WTC11 (cell line): Measurements from ENCODE around the gene ATP6V1G1. TPM values are rescaled to one million over a fixed set of nuclear protein-coding genes. Genes with fewer than 3 reads are reported as not detected.

Experiments
- ATAC-seq: fragments of 200-7000 bp; cut with Tn5 transposase; 2 replicates; pipeline ENCODE4 v1.10.0; 2021; ENCODE audit warnings: mild to moderate bottlenecking, moderate library complexity
- CTCF ChIA-PET: fragments of 300-600 bp; sonication (Branson Sonifier 250); formaldehyde crosslinking; loops from one replicate; lab custom pipeline; 2021; ENCODE audit warnings: antibody characterized with exemption; lab: Charles Lee
- POLR2A ChIA-PET: fragments of 350-600 bp; sonication (Branson Sonifier 250); formaldehyde crosslinking; loops from one replicate; lab custom pipeline; 2021; ENCODE audit warnings: antibody characterized with exemption; lab: Charles Lee
- DNase-seq: peaks from one replicate; pipeline ENCODE4 v3.0.0; 2021; ENCODE audit warnings: low spot score
- H3K27ac Mint-ChIP-seq: 2 replicates; pipeline ENCODE4 v1.8.0; 2021; ENCODE audit warnings: mixed read lengths
- H3K27me3 Mint-ChIP-seq: 2 replicates; pipeline ENCODE4 v1.8.0; 2021; ENCODE audit warnings: low read depth, mild to moderate bottlenecking, moderate library complexity, mixed read lengths
- H3K36me3 Mint-ChIP-seq: 2 replicates; pipeline ENCODE4 v1.8.0; 2021; ENCODE audit warnings: mixed read lengths
- H3K4me1 Mint-ChIP-seq: 2 replicates; pipeline ENCODE4 v1.8.0; 2022; ENCODE audit warnings: mixed read lengths
- H3K4me3 Mint-ChIP-seq: 2 replicates; pipeline ENCODE4 v1.8.0; 2021; ENCODE audit warnings: mild to moderate bottlenecking, moderate library complexity, mixed read lengths
- H3K9me3 Mint-ChIP-seq: 2 replicates; pipeline ENCODE4 v1.8.0; 2021; ENCODE audit warnings: mixed read lengths
- ATF3 ChIP-seq: sonication (generic); formaldehyde crosslinking; conservative IDR thresholded peaks from 2 replicates; pipeline ENCODE4 v1.8.1; 2022; ENCODE audit warnings: mild to moderate bottlenecking, missing genetic modification reagents
- EMX1 ChIP-seq: fragments of 250-450 bp; sonication (Bioruptor Pico); IDR thresholded peaks from 2 replicates; pipeline ENCODE4 v1.8.0; 2021; ENCODE audit warnings: mild to moderate bottlenecking
- ERG ChIP-seq: fragments of 250-450 bp; sonication (Bioruptor Pico); IDR thresholded peaks from 2 replicates; pipeline ENCODE4 v1.8.0; 2021; ENCODE audit warnings: mild to moderate bottlenecking
- NR3C1 ChIP-seq: sonication (generic); formaldehyde crosslinking; conservative IDR thresholded peaks from 2 replicates; pipeline ENCODE4 v1.8.1; 2023; ENCODE audit warnings: low read depth, mild to moderate bottlenecking, missing genetic modification reagents
- TP53 ChIP-seq: sonication (generic); formaldehyde crosslinking; IDR thresholded peaks from 2 replicates; pipeline ENCODE4 v1.8.1; 2023; ENCODE audit warnings: mild to moderate bottlenecking, missing genetic modification reagents
- ZNF121 ChIP-seq: sonication (generic); formaldehyde crosslinking; IDR thresholded peaks from 2 replicates; pipeline ENCODE4 v1.8.0; 2023; ENCODE audit warnings: missing genetic modification reagents
- ZNF263 ChIP-seq: sonication (generic); formaldehyde crosslinking; IDR thresholded peaks from 2 replicates; pipeline ENCODE4 v1.8.1; 2022; ENCODE audit warnings: low read depth, mild to moderate bottlenecking, moderate library complexity, missing genetic modification reagents
- total RNA-seq: library from RNA; stranded (reverse); gene quantifications from 3 replicates; pipeline ENCODE4 v1.2.3, GENCODE V29; 2021
- TF ChIP-seq, protein P1 (sequence below): fragments of 250-450 bp; sonication (Bioruptor Pico); IDR thresholded peaks from 2 replicates; pipeline ENCODE4 v1.9.0; 2021; ENCODE audit warnings: mild to moderate bottlenecking, borderline replicate concordance
- TF ChIP-seq, protein P2 (sequence below): fragments of 200-600 bp; IDR thresholded peaks from 2 replicates; pipeline ENCODE4 v1.8.0; 2022; ENCODE audit warnings: antibody characterized with exemption
- TF ChIP-seq, protein P3 (sequence below): sonication (generic); formaldehyde crosslinking; IDR thresholded peaks from 2 replicates; pipeline ENCODE4 v1.8.0; 2022; ENCODE audit warnings: missing genetic modification reagents
- TF ChIP-seq, protein P4 (sequence below): sonication (generic); formaldehyde crosslinking; IDR thresholded peaks from 2 replicates; pipeline ENCODE4 v1.8.1; 2022; ENCODE audit warnings: mild to moderate bottlenecking, moderate library complexity, missing genetic modification reagents

ATP6V1G1 gene
- total RNA-seq, 1 experiment from 2014 or later, result 108 TPM

DNA sequence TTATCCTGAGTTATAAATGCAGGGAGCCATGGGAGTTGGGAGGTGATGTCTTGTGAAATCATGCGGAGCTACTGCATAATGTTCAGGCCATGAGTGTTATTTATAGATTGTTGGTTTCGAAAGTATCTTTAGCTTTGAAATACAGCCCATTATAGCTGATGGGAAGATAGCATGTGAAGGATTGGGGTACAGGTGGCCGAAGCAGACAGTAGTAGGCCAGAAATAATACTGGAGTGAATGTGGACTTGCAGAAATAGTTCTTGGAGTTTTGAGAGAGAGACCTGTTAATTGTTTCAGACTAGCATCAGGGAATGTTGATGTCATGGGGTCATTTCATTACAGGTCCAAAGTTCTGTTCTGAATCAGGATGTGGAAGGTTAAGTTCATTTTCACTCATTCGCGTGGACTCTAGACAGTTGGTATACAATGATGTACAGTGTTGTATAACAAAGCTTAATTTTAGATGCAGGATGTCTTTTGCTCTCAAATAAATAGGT lies 3.8 kb downstream of the ATP6V1G1 start (continued):
- TF ChIP-seq, protein P1, sequence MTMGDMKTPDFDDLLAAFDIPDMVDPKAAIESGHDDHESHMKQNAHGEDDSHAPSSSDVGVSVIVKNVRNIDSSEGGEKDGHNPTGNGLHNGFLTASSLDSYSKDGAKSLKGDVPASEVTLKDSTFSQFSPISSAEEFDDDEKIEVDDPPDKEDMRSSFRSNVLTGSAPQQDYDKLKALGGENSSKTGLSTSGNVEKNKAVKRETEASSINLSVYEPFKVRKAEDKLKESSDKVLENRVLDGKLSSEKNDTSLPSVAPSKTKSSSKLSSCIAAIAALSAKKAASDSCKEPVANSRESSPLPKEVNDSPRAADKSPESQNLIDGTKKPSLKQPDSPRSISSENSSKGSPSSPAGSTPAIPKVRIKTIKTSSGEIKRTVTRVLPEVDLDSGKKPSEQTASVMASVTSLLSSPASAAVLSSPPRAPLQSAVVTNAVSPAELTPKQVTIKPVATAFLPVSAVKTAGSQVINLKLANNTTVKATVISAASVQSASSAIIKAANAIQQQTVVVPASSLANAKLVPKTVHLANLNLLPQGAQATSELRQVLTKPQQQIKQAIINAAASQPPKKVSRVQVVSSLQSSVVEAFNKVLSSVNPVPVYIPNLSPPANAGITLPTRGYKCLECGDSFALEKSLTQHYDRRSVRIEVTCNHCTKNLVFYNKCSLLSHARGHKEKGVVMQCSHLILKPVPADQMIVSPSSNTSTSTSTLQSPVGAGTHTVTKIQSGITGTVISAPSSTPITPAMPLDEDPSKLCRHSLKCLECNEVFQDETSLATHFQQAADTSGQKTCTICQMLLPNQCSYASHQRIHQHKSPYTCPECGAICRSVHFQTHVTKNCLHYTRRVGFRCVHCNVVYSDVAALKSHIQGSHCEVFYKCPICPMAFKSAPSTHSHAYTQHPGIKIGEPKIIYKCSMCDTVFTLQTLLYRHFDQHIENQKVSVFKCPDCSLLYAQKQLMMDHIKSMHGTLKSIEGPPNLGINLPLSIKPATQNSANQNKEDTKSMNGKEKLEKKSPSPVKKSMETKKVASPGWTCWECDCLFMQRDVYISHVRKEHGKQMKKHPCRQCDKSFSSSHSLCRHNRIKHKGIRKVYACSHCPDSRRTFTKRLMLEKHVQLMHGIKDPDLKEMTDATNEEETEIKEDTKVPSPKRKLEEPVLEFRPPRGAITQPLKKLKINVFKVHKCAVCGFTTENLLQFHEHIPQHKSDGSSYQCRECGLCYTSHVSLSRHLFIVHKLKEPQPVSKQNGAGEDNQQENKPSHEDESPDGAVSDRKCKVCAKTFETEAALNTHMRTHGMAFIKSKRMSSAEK (CRISPR knock-in tag), result no peak

DNA sequence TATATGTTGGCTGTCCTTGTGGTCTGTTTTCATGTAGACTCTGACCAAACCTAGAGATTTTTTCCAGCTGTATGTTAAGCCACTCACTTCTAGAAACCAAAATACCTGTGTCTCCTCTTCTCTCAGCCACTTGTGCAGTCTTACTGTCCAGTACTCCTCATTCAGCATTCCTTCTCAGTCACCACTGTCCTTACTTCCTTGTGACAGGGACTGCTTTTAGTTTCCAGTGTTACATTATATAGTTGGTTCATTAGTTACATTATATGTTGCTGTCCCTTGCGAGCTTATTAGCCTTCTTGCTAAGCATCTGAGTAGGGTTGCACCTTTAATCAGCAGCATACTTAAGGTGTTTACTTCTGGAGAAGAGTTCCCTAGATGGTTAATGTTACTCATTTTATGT lies 4.3 kb downstream of the ATP6V1G1 start:
- no peak overlapping the region for H3K4me3 Mint-ChIP-seq
- ChIA-PET POLR2A (no interaction called here), CTCF (interaction anchor here (0.7 to 3.5 kb wide), 8 partner anchors 15 to 203 kb away, joined by 3 to 13 read pairs (median 4); no protein-coding TSS in a partner anchor)
- peaks cover 55% of the 10 kb centered on the region for H3K36me3 Mint-ChIP-seq
- H3K4me1 Mint-ChIP-seq, result peaks cover 22% of the 10 kb centered on the region
- H3K9me3 Mint-ChIP-seq, result no peaks in the 10 kb centered on the region
- TF ChIP-seq NR3C1 (CRISPR knock-in tag) (no peak), ERG (CRISPR knock-in tag) (no peak), ZNF263 (CRISPR knock-in tag) (no peak), ATF3 (no peak), ZNF121 (CRISPR knock-in tag) (no peak), TP53 (CRISPR knock-in tag) (no peak), EMX1 (CRISPR knock-in tag) (no peak)
- TF ChIP-seq, protein P2, sequence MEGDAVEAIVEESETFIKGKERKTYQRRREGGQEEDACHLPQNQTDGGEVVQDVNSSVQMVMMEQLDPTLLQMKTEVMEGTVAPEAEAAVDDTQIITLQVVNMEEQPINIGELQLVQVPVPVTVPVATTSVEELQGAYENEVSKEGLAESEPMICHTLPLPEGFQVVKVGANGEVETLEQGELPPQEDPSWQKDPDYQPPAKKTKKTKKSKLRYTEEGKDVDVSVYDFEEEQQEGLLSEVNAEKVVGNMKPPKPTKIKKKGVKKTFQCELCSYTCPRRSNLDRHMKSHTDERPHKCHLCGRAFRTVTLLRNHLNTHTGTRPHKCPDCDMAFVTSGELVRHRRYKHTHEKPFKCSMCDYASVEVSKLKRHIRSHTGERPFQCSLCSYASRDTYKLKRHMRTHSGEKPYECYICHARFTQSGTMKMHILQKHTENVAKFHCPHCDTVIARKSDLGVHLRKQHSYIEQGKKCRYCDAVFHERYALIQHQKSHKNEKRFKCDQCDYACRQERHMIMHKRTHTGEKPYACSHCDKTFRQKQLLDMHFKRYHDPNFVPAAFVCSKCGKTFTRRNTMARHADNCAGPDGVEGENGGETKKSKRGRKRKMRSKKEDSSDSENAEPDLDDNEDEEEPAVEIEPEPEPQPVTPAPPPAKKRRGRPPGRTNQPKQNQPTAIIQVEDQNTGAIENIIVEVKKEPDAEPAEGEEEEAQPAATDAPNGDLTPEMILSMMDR, result no peak
- TF ChIP-seq, protein P3, sequence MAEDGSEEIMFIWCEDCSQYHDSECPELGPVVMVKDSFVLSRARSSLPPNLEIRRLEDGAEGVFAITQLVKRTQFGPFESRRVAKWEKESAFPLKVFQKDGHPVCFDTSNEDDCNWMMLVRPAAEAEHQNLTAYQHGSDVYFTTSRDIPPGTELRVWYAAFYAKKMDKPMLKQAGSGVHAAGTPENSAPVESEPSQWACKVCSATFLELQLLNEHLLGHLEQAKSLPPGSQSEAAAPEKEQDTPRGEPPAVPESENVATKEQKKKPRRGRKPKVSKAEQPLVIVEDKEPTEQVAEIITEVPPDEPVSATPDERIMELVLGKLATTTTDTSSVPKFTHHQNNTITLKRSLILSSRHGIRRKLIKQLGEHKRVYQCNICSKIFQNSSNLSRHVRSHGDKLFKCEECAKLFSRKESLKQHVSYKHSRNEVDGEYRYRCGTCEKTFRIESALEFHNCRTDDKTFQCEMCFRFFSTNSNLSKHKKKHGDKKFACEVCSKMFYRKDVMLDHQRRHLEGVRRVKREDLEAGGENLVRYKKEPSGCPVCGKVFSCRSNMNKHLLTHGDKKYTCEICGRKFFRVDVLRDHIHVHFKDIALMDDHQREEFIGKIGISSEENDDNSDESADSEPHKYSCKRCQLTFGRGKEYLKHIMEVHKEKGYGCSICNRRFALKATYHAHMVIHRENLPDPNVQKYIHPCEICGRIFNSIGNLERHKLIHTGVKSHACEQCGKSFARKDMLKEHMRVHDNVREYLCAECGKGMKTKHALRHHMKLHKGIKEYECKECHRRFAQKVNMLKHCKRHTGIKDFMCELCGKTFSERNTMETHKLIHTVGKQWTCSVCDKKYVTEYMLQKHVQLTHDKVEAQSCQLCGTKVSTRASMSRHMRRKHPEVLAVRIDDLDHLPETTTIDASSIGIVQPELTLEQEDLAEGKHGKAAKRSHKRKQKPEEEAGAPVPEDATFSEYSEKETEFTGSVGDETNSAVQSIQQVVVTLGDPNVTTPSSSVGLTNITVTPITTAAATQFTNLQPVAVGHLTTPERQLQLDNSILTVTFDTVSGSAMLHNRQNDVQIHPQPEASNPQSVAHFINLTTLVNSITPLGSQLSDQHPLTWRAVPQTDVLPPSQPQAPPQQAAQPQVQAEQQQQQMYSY (CRISPR knock-in tag), result no peak
- TF ChIP-seq, protein P4, sequence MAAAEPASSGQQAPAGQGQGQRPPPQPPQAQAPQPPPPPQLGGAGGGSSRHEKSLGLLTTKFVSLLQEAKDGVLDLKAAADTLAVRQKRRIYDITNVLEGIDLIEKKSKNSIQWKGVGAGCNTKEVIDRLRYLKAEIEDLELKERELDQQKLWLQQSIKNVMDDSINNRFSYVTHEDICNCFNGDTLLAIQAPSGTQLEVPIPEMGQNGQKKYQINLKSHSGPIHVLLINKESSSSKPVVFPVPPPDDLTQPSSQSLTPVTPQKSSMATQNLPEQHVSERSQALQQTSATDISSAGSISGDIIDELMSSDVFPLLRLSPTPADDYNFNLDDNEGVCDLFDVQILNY (CRISPR knock-in tag), result no peak
- no peaks in the 10 kb centered on the region for H3K27me3 Mint-ChIP-seq
- H3K27ac Mint-ChIP-seq, result peak overlapping the region; percentile 66
- DNase-seq, result no peak
- no peak for ATAC-seq
